Loucy (cell line): ENCODE results near the gene ASIC4.

Source experiments
- CTCF ChIP-seq: fragments of 200-600 bp; sonication (generic); conservative IDR thresholded peaks from 2 replicates; pipeline ENCODE4 v1.5.1; 2014; ENCODE audit warnings: mild to moderate bottlenecking, antibody characterized with exemption, low read length
- EZH2phosphoT487 ChIP-seq: fragments of 200-600 bp; IDR thresholded peaks from 2 replicates; pipeline ENCODE4 v1.6.1; 2018; ENCODE audit warnings: antibody characterized with exemption, mild to moderate bottlenecking, moderate library complexity, borderline replicate concordance

- TF ChIP-seq CTCF, result no peak
- TF ChIP-seq EZH2phosphoT487, result no peak
Observed at GRCh38 chr2:219522111-219523030, 8.1 kb downstream of the ASIC4 start.
